PC-3 (cell line): ENCODE data around the gene SNX21. TPM values are rescaled to one million over a fixed set of nuclear protein-coding genes. Genes with fewer than 3 reads are reported as not detected.

Experiments
- ATAC-seq: fragments of 200-7000 bp; cut with Tn5 transposase; 2 replicates; pipeline ENCODE4 v1.9.1; 2020; ENCODE audit warnings: mild to moderate bottlenecking, moderate library complexity
- BruUV-seq: library from RNA; stranded (reverse); fragments of 400-500 nt; replicated peaks from 2 replicates; lab custom pipeline; 2021; lab: Mats Ljungman, UMichigan
- CTCF ChIA-PET: fragments of 300-600 bp; sonication (Branson Sonifier 250); formaldehyde crosslinking; loops from one replicate; lab custom pipeline; 2022; ENCODE audit warnings: antibody characterized with exemption; lab: Charles Lee
- POLR2A ChIA-PET: fragments of 300-600 bp; sonication (Branson Sonifier 250); formaldehyde crosslinking; loops from one replicate; lab custom pipeline; 2022; ENCODE audit warnings: antibody characterized with exemption; ENCODE audit not compliant: unreplicated experiment; lab: Charles Lee
- DNase-seq: peaks from one replicate; pipeline ENCODE4 v3.0.0-alpha.2; 2015
- H2AFZ ChIP-seq: fragments of 300-600 bp; sonication (generic); 2 replicates; pipeline ENCODE4 v1.6.0; 2016; ENCODE audit warnings: antibody characterized with exemption, low read length
- H3F3A ChIP-seq: fragments of 300-600 bp; sonication (generic); one replicate; pipeline ENCODE4 v1.6.0; 2017; ENCODE audit warnings: antibody characterized with exemption, low read length, control low read depth, mild to moderate bottlenecking; ENCODE audit not compliant: unreplicated experiment
- H3K27ac ChIP-seq: fragments of 300-600 bp; sonication (generic); 2 replicates; pipeline ENCODE4 v1.5.1; 2016; ENCODE audit warnings: mild to moderate bottlenecking, low read length
- H3K27me3 ChIP-seq: fragments of 300-600 bp; sonication (generic); 2 replicates; pipeline ENCODE4 v1.6.1; 2016; ENCODE audit warnings: low read length, mixed read lengths
- H3K36me3 ChIP-seq: fragments of 300-600 bp; sonication (generic); 2 replicates; pipeline ENCODE4 v1.6.1; 2016; ENCODE audit warnings: low read depth, mixed run types, low read length, mixed read lengths
- H3K4me1 ChIP-seq: fragments of 300-600 bp; sonication (generic); 2 replicates; pipeline ENCODE4 v1.5.1; 2016; ENCODE audit warnings: low read length; ENCODE audit not compliant: insufficient read depth
- H3K4me2 ChIP-seq: fragments of 300-600 bp; sonication (generic); 2 replicates; pipeline ENCODE4 v1.6.0; 2016; ENCODE audit warnings: low read length
- H3K4me3 ChIP-seq: fragments of 300-600 bp; sonication (generic); 2 replicates; pipeline ENCODE4 v1.5.1; 2016; ENCODE audit warnings: mild to moderate bottlenecking, low read length, mixed read lengths
- H3K79me2 ChIP-seq: fragments of 300-600 bp; sonication (generic); 2 replicates; pipeline ENCODE4 v1.6.1; 2017; ENCODE audit warnings: low read length, mixed read lengths
- H3K9ac ChIP-seq: fragments of 300-600 bp; sonication (generic); 2 replicates; pipeline ENCODE4 v1.6.0; 2016; ENCODE audit warnings: mild to moderate bottlenecking, low read length
- H3K9me2 ChIP-seq: fragments of 300-600 bp; sonication (generic); replicated peaks from 2 replicates; pipeline ENCODE4 v1.6.1; 2016; ENCODE audit warnings: mixed run types, low read length, mixed read lengths
- H3K9me3 ChIP-seq: fragments of 300-600 bp; sonication (generic); 2 replicates; pipeline ENCODE4 v1.6.1; 2016; ENCODE audit warnings: low read length, mixed read lengths
- H4K20me1 ChIP-seq: fragments of 300-600 bp; sonication (generic); 2 replicates; pipeline ENCODE4 v1.6.1; 2016; ENCODE audit warnings: low read length, mixed read lengths
- CTCF ChIP-seq: fragments of 300-600 bp; sonication (generic); conservative IDR thresholded peaks from 2 replicates; pipeline ENCODE4 v1.5.1; 2017; ENCODE audit warnings: antibody characterized with exemption, low read depth, mild to moderate bottlenecking, low read length
- EZH2 ChIP-seq: fragments of 300-600 bp; sonication (generic); IDR thresholded peaks from one replicate; pipeline ENCODE4 v1.6.1; 2017; ENCODE audit warnings: antibody characterized with exemption, mild to moderate bottlenecking, low read length; ENCODE audit not compliant: unreplicated experiment
- EZH2phosphoT487 ChIP-seq: fragments of 300-600 bp; sonication (generic); IDR thresholded peaks from 2 replicates; pipeline ENCODE4 v1.6.1; 2018; ENCODE audit warnings: mild to moderate bottlenecking, antibody characterized with exemption, low read length, borderline replicate concordance
- intact Hi-C: fragments of 100-400 bp; cut with micrococcal nuclease; formaldehyde crosslinking; loops from 2 replicates; pipeline ENCODE4 v1.9.0; 2023
- total RNA-seq: library from RNA; depleted of rRNA; stranded (reverse); fragments of >200 nt; gene quantifications from 2 replicates; pipeline ENCODE4 v1.2.3, GENCODE V29; 2014

The SNX21 gene
- total RNA-seq, 1 experiment from 2014 or later = 90.1 TPM

DNA sequence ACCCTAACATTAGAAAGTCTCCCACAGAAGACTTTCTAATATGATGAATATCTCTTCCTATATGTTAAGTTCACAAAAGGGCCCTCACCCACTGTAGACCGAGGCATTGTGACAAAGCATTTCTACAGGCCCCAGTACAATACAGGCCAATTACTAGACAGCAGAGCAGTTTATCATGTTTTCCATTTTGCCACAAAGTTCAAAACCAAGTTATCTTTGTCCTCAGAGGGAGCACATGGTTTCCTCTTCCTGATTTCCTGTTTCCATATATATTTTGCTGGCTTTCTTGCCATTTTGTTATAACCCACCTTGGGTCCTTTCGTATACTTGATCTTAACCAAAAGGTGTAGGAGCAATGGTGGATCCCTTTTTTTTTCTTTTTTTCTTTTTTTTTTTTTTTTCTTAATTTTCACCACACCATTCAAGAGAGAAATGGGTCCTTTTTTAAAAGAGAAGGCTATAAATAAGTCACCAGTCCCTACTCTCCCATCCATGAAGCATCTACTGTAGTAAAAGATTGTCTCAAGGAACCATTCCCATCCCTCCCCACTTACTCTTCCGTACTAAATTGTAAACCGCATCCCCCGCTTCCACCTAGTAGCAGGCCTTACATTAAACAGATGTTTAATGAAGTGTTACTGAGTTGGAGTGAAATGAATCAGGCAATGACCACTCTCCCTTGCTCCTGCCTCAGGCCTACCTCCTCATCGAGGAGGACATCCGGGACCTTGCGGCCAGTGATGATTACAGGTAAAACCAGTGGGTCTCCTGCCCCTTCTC is 23.2 kb upstream of the SNX21 start:
- peaks cover 21% of the 10 kb centered on the region for H3K4me1 ChIP-seq
- no peak overlapping the region for H3K9ac ChIP-seq
- no peaks in the 10 kb centered on the region for H3K9me2 ChIP-seq
- DNase-seq (no peak), ATAC-seq (no peak)
- H3K27ac ChIP-seq = no peak overlapping the region
- POLR2A ChIA-PET = interaction anchor here (0.6 kb wide), 1 partner anchor 23 kb away, joined by 5 read pairs; no protein-coding TSS in a partner anchor
- TF ChIP-seq CTCF (no peak), EZH2 (no peak), EZH2phosphoT487 (no peak)
- H3K79me2 ChIP-seq = peaks cover 28% of the 10 kb centered on the region
- no peaks in the 10 kb centered on the region for H3K27me3 ChIP-seq
- no peak overlapping the region for H2AFZ ChIP-seq
- H4K20me1 ChIP-seq = no peaks in the 10 kb centered on the region
- CTCF ChIA-PET = no interaction called here
- H3K4me3 ChIP-seq = no peak overlapping the region
- BruUV-seq = no TSS peak
- H3K4me2 ChIP-seq = no peak overlapping the region
- no peaks in the 10 kb centered on the region for H3K9me3 ChIP-seq
- intact Hi-C loops = loop anchor here (5.0 to 10.0 kb wide), 2 partner anchors 82 to 124 kb away; partner anchors contain the start of genes CTSA, NEURL2 and PCIF1
- H3K36me3 ChIP-seq = peaks cover 67% of the 10 kb centered on the region
- peaks cover 4% of the 10 kb centered on the region for H3F3A ChIP-seq

DNA sequence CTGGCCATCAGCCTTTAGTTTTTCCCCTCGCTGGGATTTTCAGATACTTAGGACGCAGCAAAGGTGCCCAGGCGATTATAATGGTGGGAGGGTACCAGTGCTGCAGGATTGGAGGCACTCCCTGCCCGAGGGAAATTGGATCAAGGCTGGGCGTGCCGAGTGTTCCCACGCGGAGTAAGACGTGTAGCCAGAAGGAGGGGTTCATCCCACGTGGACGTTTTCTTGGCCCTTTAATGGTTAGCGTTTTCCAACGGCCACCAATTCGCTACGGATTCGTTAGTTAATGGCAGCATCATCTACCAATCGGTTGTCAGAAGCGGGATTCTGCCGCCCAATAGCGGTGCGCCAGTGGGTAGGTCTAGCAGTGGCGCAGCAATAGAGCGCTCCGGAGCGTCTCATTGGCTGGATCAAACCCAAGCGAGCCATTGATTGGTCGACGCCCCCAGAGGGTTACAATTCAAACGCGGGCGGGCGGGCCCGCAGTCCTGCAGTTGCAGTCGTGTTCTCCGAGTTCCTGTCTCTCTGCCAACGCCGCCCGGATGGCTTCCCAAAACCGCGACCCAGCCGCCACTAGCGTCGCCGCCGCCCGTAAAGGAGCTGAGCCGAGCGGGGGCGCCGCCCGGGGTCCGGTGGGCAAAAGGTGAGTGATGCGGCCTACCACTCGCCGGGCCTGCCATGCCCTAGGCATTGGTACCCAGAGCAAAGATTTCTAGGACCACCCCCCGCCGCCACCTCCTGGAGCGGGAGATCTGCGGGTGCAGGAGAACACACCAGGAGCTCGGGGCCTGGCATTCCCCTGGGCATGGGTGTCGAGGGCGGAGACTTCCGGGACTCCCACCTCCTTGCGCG is 21.2 kb upstream of the SNX21 start, which contains the start of gene UBE2C:
TSS of gene UBE2C (plus strand) at position 488 of the 849 bp plus-strand sequence. CDS start at position 540, 52 bp downstream.
- Histone ChIP-seq H4K20me1 (peaks cover 11% of the 10 kb centered on the region; the same call in 1 of the 2 replicates), H3K9me2 (no peaks in the 10 kb centered on the region), H3K27me3 (no peaks in the 10 kb centered on the region), H3K9ac (peak within 1 kb of the TSS; percentile 99), H3K27ac (peak within 1 kb of the TSS; percentile 82), H3F3A (peaks cover 11% of the 10 kb centered on the region), H3K4me1 (peaks cover 35% of the 10 kb centered on the region), H3K36me3 (peaks cover 68% of the 10 kb centered on the region), H3K79me2 (peaks cover 35% of the 10 kb centered on the region), H2AFZ (peak within 1 kb of the TSS; percentile 89), H3K9me3 (no peaks in the 10 kb centered on the region), H3K4me2 (peak within 1 kb of the TSS; percentile 95), H3K4me3 (peak within 1 kb of the TSS; percentile 98)
- TF ChIP-seq EZH2phosphoT487 = no peak
- TF ChIP-seq EZH2 = no peak
- TF ChIP-seq CTCF = no peak
- DNase-seq = peak; percentile 100
- peak; percentile 95 for ATAC-seq
- CTCF ChIA-PET = interaction anchor here (0.6 kb wide), 1 partner anchor 80 kb away, joined by 3 read pairs; no protein-coding TSS in a partner anchor
- intact Hi-C loops = loop anchor here (1.0 to 10.0 kb wide), 5 partner anchors 14 to 122 kb away; partner anchors contain the start of genes ACOT8, CTSA, NEURL2 and PCIF1
- POLR2A ChIA-PET = no interaction called here
- TSS peak; percentile 57 for BruUV-seq
